NCI-H460 (cell line): ENCODE measurements around the gene MAPK10. TPM values are rescaled to one million over a fixed set of nuclear protein-coding genes. Genes with fewer than 3 reads are reported as not detected.
"Not testable (repeated sequence)": the region's sequence is repeated elsewhere in the genome, so short reads cannot be mapped to it uniquely, and the experiment has no call there.

Source experiments
- DNase-seq: peaks from one replicate; pipeline ENCODE4 v3.0.0-alpha.2; 2016; ENCODE audit warnings: low read depth; ENCODE audit errors: extremely low read depth
- total RNA-seq: library from RNA; depleted of rRNA; stranded (reverse); fragments of >200 nt; shearing (Covaris generic); gene quantifications from 2 replicates; pipeline ENCODE4 v1.2.3, GENCODE V29; 2014

The MAPK10 gene
- total RNA-seq, 1 experiment from 2014 or later: 0.10 TPM

GRCh38 chr4:86218746-86219473 is 140.9 kb downstream of the MAPK10 start:
- DNase-seq: peak; percentile 59

GRCh38 chr4:86203176-86203575 is 156.7 kb downstream of the MAPK10 start:
- no peak for DNase-seq

- no peak for DNase-seq
These were observed 174.2 kb downstream of the MAPK10 start for GRCh38 chr4:86185659-86186058.

- DNase-seq: no peak
These were observed 175.0 kb downstream of the MAPK10 start for GRCh38 chr4:86184901-86185285.

GRCh38 chr4:86184216-86184900 is 175.5 kb downstream of the MAPK10 start:
- DNase-seq: no peak

GRCh38 chr4:86181585-86181984 is 178.3 kb downstream of the MAPK10 start:
- no peak for DNase-seq

GRCh38 chr4:86178211-86178610 is 181.6 kb downstream of the MAPK10 start:
- DNase-seq: no peak

GRCh38 chr4:86174506-86174905 is 185.3 kb downstream of the MAPK10 start:
- no peak for DNase-seq

GRCh38 chr4:86168335-86168734 is 191.5 kb downstream of the MAPK10 start:
- not testable (repeated sequence) for DNase-seq

- peak; percentile 34 for DNase-seq
These were observed 199.4 kb downstream of the MAPK10 start for GRCh38 chr4:86160426-86160825.

- peak; percentile 55 for DNase-seq
These were observed 200.6 kb downstream of the MAPK10 start for GRCh38 chr4:86159216-86159615.

- no peak for DNase-seq
These were observed 203.3 kb downstream of the MAPK10 start for GRCh38 chr4:86156531-86156930.

- DNase-seq: no peak
These were observed 204.1 kb downstream of the MAPK10 start for GRCh38 chr4:86155766-86156165.

- DNase-seq: no peak
These were observed 207.4 kb downstream of the MAPK10 start for GRCh38 chr4:86152454-86152853.

- DNase-seq: no peak
These were observed 208.7 kb downstream of the MAPK10 start for GRCh38 chr4:86151196-86151595.

GRCh38 chr4:86141161-86141560 is 218.7 kb downstream of the MAPK10 start:
- no peak for DNase-seq

GRCh38 chr4:86132468-86132867 is 227.4 kb downstream of the MAPK10 start:
- DNase-seq: no peak

- DNase-seq: no peak
These were observed 228.4 kb downstream of the MAPK10 start for GRCh38 chr4:86131456-86131855.

- no peak for DNase-seq
These were observed 229.5 kb downstream of the MAPK10 start for GRCh38 chr4:86130160-86130933.

GRCh38 chr4:86129546-86129945 is 230.3 kb downstream of the MAPK10 start:
- no peak for DNase-seq

GRCh38 chr4:86122404-86122803 is 237.4 kb downstream of the MAPK10 start:
- DNase-seq: no peak

- no peak for DNase-seq
These were observed 241.1 kb downstream of the MAPK10 start for GRCh38 chr4:86118711-86119110.
